NCI-H1694 (cell line): Measurements from ENCODE around the gene ZFP36L1.
"Not testable (repeated sequence)": the region's sequence is repeated elsewhere in the genome, so short reads cannot be mapped to it uniquely, and the experiment has no call there.

Experiments used
- DNase-seq: peaks from one replicate; lab custom pipeline; 2025; lab: John Stamatoyannopoulos, UW

ZFP36L1 gene

DNA sequence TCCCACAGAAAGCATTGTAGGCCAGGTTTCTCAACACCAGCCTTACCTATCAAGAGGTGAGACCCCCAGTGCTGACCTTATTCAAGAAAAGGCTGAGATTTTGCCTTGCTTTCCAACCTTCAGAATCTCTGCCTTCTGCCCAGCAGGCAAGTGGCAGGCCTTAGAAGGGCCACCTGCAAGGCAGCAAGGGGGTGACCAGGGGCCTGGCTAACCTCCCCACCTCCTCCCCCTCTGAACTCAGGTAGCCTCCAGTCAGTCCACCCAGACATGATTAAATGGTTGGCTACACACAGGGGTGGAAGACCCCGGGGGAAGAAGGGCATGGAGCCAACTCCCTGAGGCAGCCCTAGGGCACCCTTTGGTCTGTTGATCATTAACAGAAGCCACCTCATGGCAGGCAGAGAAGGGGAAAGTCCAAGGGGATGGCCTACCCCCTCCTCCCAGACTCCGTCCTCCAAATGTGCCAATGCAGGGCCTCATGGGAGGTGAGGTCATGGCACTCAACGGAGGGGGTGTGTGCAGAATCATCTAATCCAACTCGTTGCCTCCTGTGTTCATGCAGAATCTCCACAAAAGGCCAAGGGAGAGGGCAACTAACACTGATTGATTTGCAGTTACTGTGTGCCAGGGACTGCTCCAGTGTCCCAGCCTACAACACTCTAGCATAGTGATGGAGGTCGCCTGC lies 8.5 kb downstream of the ZFP36L1 start:
- DNase-seq, result no peak

DNA sequence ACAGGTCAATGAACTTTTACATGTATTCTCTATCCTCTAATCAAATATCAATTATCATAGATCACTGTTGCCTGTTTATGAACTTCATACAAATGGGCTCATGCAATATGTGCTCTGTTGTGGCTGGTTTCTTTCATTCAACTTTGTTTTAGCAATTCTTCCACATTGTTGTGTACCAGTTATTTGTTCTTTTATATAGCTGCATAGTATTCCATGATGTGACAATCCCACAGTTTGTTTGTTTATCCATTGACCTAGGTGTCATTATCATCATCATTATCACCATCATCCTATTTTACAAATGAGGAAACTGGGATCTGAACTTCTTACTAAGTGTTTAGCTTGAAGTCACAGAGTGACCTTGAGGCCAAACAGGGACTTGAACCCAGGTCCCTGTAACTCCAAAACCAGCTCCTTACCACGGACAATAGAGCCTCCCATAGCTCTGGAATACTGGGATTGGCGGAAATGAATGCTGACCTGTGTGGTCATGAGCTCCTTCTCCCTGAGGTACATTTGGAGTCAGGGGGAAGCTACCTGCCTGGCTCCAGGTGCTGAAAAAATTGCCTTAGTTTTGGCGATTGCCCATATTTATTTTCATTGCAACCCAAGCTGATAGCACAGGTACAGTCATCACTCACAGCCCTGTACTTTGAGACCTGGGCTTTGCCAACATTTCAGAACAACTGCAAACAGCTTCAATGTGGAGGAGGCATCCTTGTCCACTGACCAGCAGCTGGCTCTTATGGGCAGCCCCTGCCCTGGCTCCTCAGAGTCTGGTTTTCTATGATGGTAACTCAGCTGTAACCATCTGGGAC lies 9.2 kb downstream of the ZFP36L1 start:
- no peak for DNase-seq

DNA sequence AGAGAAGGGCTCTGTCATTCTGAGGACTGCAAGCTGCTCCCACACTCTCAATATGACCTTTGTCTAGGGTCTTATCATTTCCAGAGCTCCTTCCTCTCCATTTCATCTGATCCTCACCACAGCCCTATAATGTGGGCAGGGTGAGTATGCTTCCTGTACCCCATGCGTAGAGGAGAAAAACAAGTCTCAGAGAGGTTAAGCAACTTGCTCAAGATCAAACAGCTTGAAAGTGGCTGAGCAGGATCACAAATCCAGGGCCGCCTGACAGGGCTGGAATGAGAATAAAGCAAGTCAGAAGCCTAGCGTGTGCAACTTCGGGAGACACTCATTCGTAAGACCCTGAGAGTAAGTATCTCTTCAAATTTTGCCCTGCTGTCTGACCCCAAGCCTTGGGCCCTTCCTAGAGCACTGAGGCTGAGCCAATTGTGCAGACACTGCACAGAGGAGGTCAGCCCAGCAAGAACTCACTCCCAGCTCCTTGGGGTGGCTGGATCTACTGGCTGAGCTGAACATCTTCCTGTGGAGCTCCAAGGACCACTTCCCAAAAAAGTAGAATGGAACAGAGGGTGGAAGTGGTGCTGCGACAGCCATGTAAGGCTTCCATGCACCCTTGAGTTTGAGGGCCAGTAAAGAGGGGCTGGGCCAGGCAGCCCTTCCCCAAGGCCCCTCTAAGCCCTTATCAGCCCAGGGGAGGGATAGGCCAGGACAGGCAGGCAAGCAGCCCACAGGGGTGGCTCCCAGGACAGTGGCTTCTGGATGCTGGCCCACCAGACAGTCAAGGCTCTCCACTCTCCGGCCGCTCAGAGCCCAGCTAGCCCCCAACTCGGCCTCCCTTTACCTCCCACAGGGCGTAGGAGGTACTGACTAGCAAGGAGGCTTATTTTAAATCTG lies 10.5 kb downstream of the ZFP36L1 start:
- DNase-seq, result no peak

- no peak for DNase-seq
Measured at GRCh38 chr14:68781161-68782021, 11.5 kb downstream of the ZFP36L1 start.

DNA sequence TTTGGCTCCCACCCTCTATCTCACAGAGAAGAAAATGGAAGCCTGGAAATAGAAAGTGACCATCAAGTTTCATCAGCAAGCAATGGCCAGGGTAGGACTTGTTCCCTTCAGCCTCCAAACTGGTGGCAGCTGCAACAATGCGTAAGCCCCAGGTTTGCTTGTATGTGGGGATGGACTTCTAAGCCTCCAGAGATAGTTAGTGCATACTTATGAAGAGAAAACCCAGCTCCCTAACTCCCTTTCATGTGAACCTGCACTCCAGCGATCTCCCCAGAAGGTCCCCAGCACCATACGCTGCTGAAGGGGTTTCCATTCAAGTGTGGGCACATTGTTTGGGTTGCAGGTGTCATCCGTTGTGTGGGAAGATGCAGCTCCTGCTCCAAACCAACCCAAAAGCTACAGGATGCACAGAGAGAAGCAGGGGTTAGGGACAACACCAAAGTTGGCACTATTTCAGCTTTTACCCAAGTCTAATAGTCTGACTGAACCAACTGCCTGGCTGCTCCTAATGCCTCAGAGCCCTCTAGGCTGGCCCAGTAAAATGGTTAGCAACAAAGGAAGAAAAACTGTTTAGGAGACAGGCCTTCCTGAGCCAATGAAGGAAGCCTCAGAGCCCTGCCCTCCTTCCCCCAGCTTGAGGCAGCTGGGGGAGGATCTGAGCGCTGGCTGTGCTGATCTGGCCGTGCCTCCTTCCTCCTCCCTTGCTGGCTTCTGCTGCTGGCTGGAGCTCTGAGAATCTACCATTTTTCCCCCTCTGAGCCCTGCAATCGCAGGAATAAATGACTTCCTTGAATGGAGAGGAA lies 12.3 kb downstream of the ZFP36L1 start:
- no peak for DNase-seq

GRCh38 chr14:68779761-68780323 lies 13.0 kb downstream of the ZFP36L1 start:
- DNase-seq, result no peak

DNA sequence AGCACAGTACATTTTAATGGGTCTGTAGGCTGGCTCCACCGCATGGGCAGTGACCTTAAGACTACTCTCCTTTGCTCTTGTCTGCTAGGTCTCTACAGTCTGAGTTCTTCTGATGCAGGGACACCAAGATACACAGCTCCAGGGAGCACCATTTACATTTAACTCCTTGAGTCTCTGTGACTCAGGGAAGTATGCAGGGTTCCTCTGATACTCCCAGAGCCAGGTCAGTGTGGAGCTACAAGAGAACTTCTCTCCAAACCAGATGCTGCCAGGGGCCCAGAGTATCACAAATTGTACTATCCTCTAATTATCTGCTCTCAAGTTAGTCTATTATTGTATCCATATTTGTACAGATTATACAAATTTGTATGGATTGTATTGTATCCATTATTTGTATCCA lies 15.2 kb downstream of the ZFP36L1 start:
- DNase-seq, result no peak

DNA sequence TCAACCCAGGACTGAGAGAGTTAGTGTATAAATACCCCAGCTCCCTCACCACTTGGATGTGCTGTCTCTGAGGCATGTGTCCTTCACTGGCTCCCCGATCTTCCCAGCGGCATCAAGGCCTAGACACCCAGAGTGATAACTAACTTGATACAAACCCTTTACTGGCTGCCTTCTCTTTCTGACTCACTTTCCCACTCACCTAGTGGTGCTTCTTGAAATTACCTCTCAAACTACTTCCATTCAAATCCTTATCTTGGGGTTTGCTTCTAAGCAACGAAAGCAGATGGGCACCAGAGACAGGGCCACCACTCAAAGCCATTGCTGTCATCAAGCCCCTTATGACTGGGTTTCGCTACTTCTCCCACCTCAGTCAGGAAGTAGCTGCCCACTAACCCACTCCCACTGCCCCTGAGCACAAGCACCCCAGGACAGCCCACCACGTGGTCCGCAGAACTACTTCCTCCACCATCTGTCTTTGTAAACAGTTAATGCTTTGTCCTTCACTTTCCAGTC lies 17.2 kb downstream of the ZFP36L1 start:
- DNase-seq, result no peak

- no peak for DNase-seq
Measured at GRCh38 chr14:68774771-68775613, 17.9 kb downstream of the ZFP36L1 start.

GRCh38 chr14:68772761-68773381 lies 20.0 kb downstream of the ZFP36L1 start:
- no peak for DNase-seq

DNA sequence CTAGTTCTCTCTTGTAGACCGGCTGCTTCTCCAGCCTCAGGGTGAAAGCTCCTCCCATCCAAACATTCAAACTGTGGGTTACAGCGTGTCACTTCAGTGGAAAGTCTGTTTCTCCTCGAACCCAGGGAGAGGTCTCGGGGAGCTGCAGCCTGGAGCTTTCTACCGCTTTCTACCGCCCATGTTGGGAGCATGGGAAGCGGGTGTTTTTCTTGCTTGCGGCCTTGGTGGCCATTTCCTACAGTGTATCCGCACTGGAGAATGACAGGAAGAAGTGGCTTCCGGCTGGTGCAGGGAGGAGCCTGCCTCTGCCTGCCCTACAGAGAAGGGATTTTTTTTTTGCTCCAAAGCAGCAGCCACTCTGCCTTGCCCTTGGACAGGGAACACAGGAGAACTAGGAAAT lies 21.2 kb downstream of the ZFP36L1 start:
- no peak for DNase-seq

GRCh38 chr14:68770553-68771286 lies 22.1 kb downstream of the ZFP36L1 start:
- DNase-seq, result no peak

DNA sequence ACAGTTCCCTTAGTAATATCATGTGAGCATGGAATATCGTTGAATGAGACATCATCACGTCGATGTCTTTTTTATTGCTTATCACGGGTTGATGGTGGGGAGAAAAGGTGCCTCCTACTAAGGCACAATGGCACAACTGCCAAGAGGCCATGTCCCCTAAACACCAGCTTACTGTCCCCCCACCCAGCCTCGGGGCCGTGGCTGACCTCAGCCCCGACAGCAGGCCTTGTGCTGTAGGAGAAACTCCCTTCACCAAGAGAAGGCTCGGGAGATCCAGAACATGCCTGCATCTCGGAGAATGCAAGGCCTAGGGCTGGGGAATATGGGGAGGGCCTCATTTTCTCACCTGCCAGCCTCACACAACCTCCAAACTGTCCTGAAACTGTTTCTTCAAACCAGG lies 22.8 kb downstream of the ZFP36L1 start:
- no peak for DNase-seq

DNA sequence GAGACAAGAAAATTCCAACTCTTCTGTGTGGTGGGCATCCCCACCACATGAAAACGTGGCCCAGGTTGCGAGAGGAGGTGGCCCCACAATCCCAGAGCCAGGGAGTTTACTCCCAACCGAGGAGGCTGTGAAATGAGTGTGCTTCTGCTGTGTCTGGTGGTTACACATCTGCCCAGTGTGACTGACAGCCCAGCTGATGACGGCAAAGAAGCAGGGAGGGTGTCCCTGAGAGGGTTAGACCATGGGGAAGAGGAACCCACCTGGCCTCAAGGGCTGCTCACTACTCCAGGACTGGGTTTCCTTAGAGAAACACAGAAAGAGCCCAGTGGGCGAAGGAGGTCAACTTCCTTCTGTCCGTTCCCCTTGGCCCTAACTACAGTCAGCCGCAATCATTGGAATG lies 24.6 kb downstream of the ZFP36L1 start:
- DNase-seq, result no peak

GRCh38 chr14:68767248-68767645 lies 25.6 kb downstream of the ZFP36L1 start:
- DNase-seq, result no peak

DNA sequence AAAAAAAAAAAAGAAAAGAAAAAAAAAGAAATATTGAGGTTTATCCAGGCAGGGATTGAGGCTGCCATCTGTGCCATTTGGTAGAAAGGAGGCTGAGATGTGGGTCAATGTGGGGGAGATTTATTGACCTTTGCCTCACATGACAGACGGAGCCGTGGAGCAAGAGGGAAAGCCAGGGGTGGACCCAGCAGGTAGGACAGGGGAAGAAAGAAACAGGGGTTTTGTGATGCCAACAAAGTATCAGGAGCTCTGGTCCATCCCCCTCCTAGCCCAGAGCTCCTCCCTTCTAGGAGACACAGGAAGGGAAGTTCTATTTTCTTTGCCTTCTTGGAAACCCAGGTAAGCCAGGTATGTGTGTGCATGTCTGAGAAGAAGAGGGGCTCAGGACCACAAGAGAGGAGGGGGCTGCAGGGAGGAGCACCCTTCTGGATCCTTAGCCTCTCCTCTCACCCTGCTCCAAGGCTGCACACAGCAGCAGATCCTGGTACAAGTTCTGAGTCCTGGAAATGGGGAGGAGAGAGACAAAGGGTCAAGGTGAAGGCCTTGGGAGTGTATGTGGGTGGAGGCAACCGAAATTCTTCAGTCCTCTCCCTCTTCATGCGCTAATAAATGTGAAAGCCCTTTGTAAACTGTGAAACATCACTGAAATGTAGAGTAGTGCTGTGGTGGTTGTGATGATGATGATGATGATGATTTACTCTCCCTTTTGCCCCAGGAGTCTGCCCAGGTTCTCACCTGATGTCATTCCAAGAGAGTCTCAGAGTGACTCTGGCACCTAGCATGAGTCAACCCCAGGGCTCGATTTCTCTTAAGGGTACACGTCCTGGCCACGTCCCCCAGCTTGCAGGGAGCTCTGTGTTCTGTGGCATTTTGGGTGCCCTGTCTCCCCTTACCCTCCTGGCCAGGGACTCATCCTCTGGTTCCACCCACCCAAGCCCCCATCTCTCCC lies 26.3 kb downstream of the ZFP36L1 start:
- no peak for DNase-seq

DNA sequence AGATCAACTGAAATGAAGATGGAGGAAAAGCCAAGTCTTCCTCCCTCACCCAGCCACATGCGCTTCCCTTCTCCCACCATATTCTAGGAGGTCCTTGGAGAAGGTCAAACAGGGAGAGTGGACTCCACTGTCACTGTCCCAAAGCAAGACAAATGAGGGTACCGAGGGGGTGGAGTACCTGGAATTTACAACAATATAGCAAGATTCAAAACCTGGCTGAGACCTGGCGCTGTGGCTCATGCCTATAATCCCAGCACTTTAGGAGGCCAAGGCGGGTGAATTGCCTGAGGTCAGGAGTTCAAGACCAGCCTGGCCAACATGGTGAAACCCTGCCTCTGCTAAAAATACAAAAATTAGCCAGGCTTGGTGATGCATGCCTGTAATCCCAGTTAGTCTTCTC lies 29.0 kb downstream of the ZFP36L1 start:
- DNase-seq, result not testable (repeated sequence)
